CD8-positive, alpha-beta memory T cell (primary cell): ENCODE results near the gene WDR17. TPM values are rescaled to one million over a fixed set of nuclear protein-coding genes. Genes with fewer than 3 reads are reported as not detected.
"Not testable (repeated sequence)": the region's sequence is repeated elsewhere in the genome, so short reads cannot be mapped to it uniquely, and the experiment has no call there.

Experiments
- CTCF ChIA-PET: fragments of 350-600 bp; sonication (Branson Sonifier 250); formaldehyde crosslinking; loops from one replicate; lab custom pipeline; 2021; ENCODE audit warnings: antibody characterized with exemption; lab: Charles Lee
- POLR2A ChIA-PET: fragments of 350-600 bp; sonication (Branson Sonifier 250); formaldehyde crosslinking; loops from one replicate; lab custom pipeline; 2021; ENCODE audit warnings: antibody characterized with exemption; lab: Charles Lee
- DNase-seq, 5 donors: peaks; one replicate each; pipeline versions ENCODE4 v3.0.0 to v3.0.0-alpha.2; 2020 to 2022; ENCODE audit warnings: mixed read lengths in 1 of 5
- H3K27ac ChIP-seq: one replicate; pipeline ENCODE4 v1.7.0; 2013; ENCODE audit warnings: low read depth, mild to moderate bottlenecking, low read length, moderate library complexity
- H3K27me3 ChIP-seq: 2 replicates; pipeline ENCODE4 v1.7.0; 2013; ENCODE audit warnings: low read length, mild to moderate bottlenecking; ENCODE audit not compliant: insufficient read depth, poor library complexity, severe bottlenecking
- H3K36me3 ChIP-seq: 2 replicates; pipeline ENCODE4 v1.7.0; 2013; ENCODE audit warnings: mild to moderate bottlenecking, low read length, moderate library complexity; ENCODE audit not compliant: insufficient read depth
- H3K4me1 ChIP-seq: 2 replicates; pipeline ENCODE4 v1.7.0; 2013; ENCODE audit warnings: mild to moderate bottlenecking, low read length, moderate library complexity; ENCODE audit not compliant: insufficient read depth
- H3K4me3 ChIP-seq: 2 replicates; pipeline ENCODE4 v1.7.0; 2013; ENCODE audit warnings: mild to moderate bottlenecking, low read length
- H3K9me3 ChIP-seq: 2 replicates; pipeline ENCODE4 v1.7.0; 2013; ENCODE audit warnings: mild to moderate bottlenecking, low read length
- H3K27ac Mint-ChIP-seq, 8 donors: one replicate each; pipeline ENCODE4 v1.8.0; 2020 to 2021; ENCODE audit warnings: mixed read lengths in 8 of 8, mild to moderate bottlenecking in 6 of 8, inconsistent platforms in 3 of 8, moderate library complexity in 3 of 8
- H3K27me3 Mint-ChIP-seq, 2 donors: one replicate each; pipeline ENCODE4 v1.8.0; 2020 to 2021; ENCODE audit warnings: mixed read lengths in 2 of 2, mild to moderate bottlenecking in 1 of 2, moderate library complexity in 1 of 2
- H3K36me3 Mint-ChIP-seq, 3 donors: one replicate each; pipeline ENCODE4 v1.8.0; 2020 to 2021; ENCODE audit warnings: mixed read lengths in 3 of 3, inconsistent platforms in 1 of 3, mild to moderate bottlenecking in 1 of 3
- H3K4me1 Mint-ChIP-seq, 3 donors: one replicate each; pipeline ENCODE4 v1.8.0; 2020 to 2021; ENCODE audit warnings: mixed read lengths in 3 of 3, inconsistent platforms in 1 of 3, mild to moderate bottlenecking in 1 of 3
- H3K4me3 Mint-ChIP-seq, 7 donors: one replicate each; pipeline ENCODE4 v1.8.0; 2020 to 2021; ENCODE audit warnings: mixed read lengths in 7 of 7, mild to moderate bottlenecking in 6 of 7, moderate library complexity in 4 of 7, inconsistent platforms in 2 of 7
- H3K9me3 Mint-ChIP-seq, 5 donors: one replicate each; pipeline ENCODE4 v1.8.0; 2020 to 2022; ENCODE audit warnings: mixed read lengths in 5 of 5, mild to moderate bottlenecking in 3 of 5, moderate library complexity in 2 of 5, inconsistent platforms in 1 of 5
- polyA plus RNA-seq: library from polyadenylated mRNA; unstranded; fragments of 300-500 nt; fragmentation: Illumina TruSeq; gene quantifications from one replicate; pipeline ENCODE4 v1.2.3, GENCODE V29; 2021
- total RNA-seq, 2 experiments: library from RNA; stranded (reverse); gene quantifications; one replicate each; pipeline ENCODE4 v1.2.3, GENCODE V29; 2021

The WDR17 gene
- total and polyA plus RNA-seq, 3 experiments from 2014 or later = 1.0 to 1.4 TPM; not detected in 1

- peaks cover 20 to 25% of the 10 kb centered on the region in 2 donors for H3K27me3 Mint-ChIP-seq
- DNase-seq, H3K27ac ChIP-seq, H3K36me3 ChIP-seq, H3K27ac Mint-ChIP-seq, H3K9me3 ChIP-seq, H3K4me1 ChIP-seq, H3K4me1 Mint-ChIP-seq, H3K4me3 ChIP-seq, POLR2A ChIA-PET, CTCF ChIA-PET, H3K27me3 ChIP-seq, H3K4me3 Mint-ChIP-seq, H3K9me3 Mint-ChIP-seq, H3K36me3 Mint-ChIP-seq: not testable (repeated sequence)
Observed at GRCh38 chr4:176212351-176212750, 146.7 kb downstream of the WDR17 start.

GRCh38 chr4:176217510-176217909 lies 151.9 kb downstream of the WDR17 start:
- POLR2A ChIA-PET = no interaction called here
- no peak for DNase-seq
- H3K36me3 Mint-ChIP-seq = no peaks in the 10 kb centered on the region
- Histone ChIP-seq H3K36me3 (no peaks in the 10 kb centered on the region), H3K27me3 (no peaks in the 10 kb centered on the region), H3K4me1 (no peaks in the 10 kb centered on the region), H3K4me3 (no peak overlapping the region), H3K27ac (no peak overlapping the region), H3K9me3 (no peaks in the 10 kb centered on the region)
- H3K4me3 Mint-ChIP-seq = no peak overlapping the region
- peaks cover 0 to 2% of the 10 kb centered on the region in 2 donors for H3K27me3 Mint-ChIP-seq
- no peaks in the 10 kb centered on the region for H3K9me3 Mint-ChIP-seq
- no peaks in the 10 kb centered on the region for H3K4me1 Mint-ChIP-seq
- no peak overlapping the region for H3K27ac Mint-ChIP-seq
- CTCF ChIA-PET = no interaction called here

GRCh38 chr4:176222149-176222548 lies 156.5 kb downstream of the WDR17 start:
- H3K27me3 ChIP-seq = no peaks in the 10 kb centered on the region
- Mint-ChIP-seq H3K4me3 (no peak overlapping the region), H3K4me1 (no peaks in the 10 kb centered on the region), H3K27ac (no peak overlapping the region), H3K27me3 (no peaks in the 10 kb centered on the region), H3K9me3 (no peaks in the 10 kb centered on the region), H3K36me3 (no peaks in the 10 kb centered on the region)
- no peak for DNase-seq
- no peak overlapping the region for H3K4me3 ChIP-seq
- CTCF ChIA-PET = no interaction called here
- no peak overlapping the region for H3K27ac ChIP-seq
- no peaks in the 10 kb centered on the region for H3K36me3 ChIP-seq
- H3K4me1 ChIP-seq = no peaks in the 10 kb centered on the region
- no peaks in the 10 kb centered on the region for H3K9me3 ChIP-seq
- POLR2A ChIA-PET = no interaction called here

DNA sequence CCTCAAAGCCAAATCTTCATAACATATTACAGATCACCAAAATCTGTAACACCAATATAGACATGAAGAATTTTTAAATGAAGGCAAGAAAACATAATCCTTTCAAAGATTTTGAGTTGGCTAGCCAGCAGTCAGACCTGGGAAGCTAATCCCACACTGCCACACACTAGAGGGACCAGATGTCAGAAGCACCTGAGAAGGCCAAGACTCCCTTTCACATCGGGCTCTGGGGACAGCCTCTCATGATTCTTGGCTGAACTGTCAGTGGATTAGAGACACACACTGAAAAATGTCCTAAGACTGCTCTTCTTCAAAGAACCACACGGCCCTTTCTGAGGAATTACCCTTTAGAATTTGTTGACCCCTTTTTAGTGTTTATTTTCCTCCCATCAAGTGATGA lies 157.9 kb downstream of the WDR17 start:
- Histone ChIP-seq H3K36me3 (no peaks in the 10 kb centered on the region), H3K27ac (no peak overlapping the region), H3K27me3 (no peaks in the 10 kb centered on the region), H3K4me1 (no peaks in the 10 kb centered on the region), H3K9me3 (no peaks in the 10 kb centered on the region), H3K4me3 (no peak overlapping the region)
- H3K27ac Mint-ChIP-seq = no peak overlapping the region
- ChIA-PET POLR2A (no interaction called here), CTCF (no interaction called here)
- H3K9me3 Mint-ChIP-seq = no peaks in the 10 kb centered on the region
- DNase-seq = no peak
- no peaks in the 10 kb centered on the region for H3K4me1 Mint-ChIP-seq
- no peak overlapping the region for H3K4me3 Mint-ChIP-seq
- no peaks in the 10 kb centered on the region for H3K36me3 Mint-ChIP-seq
- H3K27me3 Mint-ChIP-seq = peaks cover 0 to 11% of the 10 kb centered on the region in 2 donors

- ChIA-PET CTCF (no interaction called here), POLR2A (no interaction called here)
- no peaks in the 10 kb centered on the region for H3K4me1 ChIP-seq
- H3K27ac Mint-ChIP-seq = no peak overlapping the region
- no peak overlapping the region for H3K4me3 Mint-ChIP-seq
- H3K4me3 ChIP-seq = no peak overlapping the region
- peaks cover 0 to 23% of the 10 kb centered on the region in 2 donors for H3K27me3 Mint-ChIP-seq
- no peaks in the 10 kb centered on the region for H3K36me3 Mint-ChIP-seq
- H3K36me3 ChIP-seq = no peaks in the 10 kb centered on the region
- H3K4me1 Mint-ChIP-seq = no peaks in the 10 kb centered on the region
- H3K9me3 Mint-ChIP-seq = no peaks in the 10 kb centered on the region
- H3K9me3 ChIP-seq = no peaks in the 10 kb centered on the region
- H3K27me3 ChIP-seq = peaks cover 3% of the 10 kb centered on the region
- H3K27ac ChIP-seq = no peak overlapping the region
- no peak for DNase-seq
Observed at GRCh38 chr4:176226736-176227135, 161.1 kb downstream of the WDR17 start.

GRCh38 chr4:176229645-176230044 lies 164.0 kb downstream of the WDR17 start:
- Histone ChIP-seq H3K36me3 (no peaks in the 10 kb centered on the region), H3K4me3 (no peak overlapping the region), H3K4me1 (no peaks in the 10 kb centered on the region), H3K27me3 (peaks cover 3% of the 10 kb centered on the region), H3K27ac (no peak overlapping the region), H3K9me3 (no peaks in the 10 kb centered on the region)
- ChIA-PET POLR2A (interaction anchor here (0.7 kb wide), 1 partner anchor 33 kb away, joined by 3 read pairs; no protein-coding TSS in a partner anchor), CTCF (no interaction called here)
- no peak overlapping the region for H3K27ac Mint-ChIP-seq
- no peaks in the 10 kb centered on the region for H3K4me1 Mint-ChIP-seq
- H3K27me3 Mint-ChIP-seq = peaks cover 7 to 44% of the 10 kb centered on the region in 2 donors
- no peak overlapping the region for H3K4me3 Mint-ChIP-seq
- DNase-seq = no peak
- H3K9me3 Mint-ChIP-seq = no peaks in the 10 kb centered on the region
- H3K36me3 Mint-ChIP-seq = no peaks in the 10 kb centered on the region

Other genes with a start within 250 kb of the WDR17 start
- not detected for gene SPATA4, start 129.7 kb downstream of the WDR17 start, total RNA-seq
- gene SPATA4, start 129.7 kb downstream of the WDR17 start, polyA plus RNA-seq = not detected
- gene ASB5, start 203.4 kb downstream of the WDR17 start, total RNA-seq = not detected
- not detected for gene ASB5, start 203.4 kb downstream of the WDR17 start, polyA plus RNA-seq